Nephron (organoid): ENCODE data around the gene SUPT5H.

Source experiments
- H3K27ac Mint-ChIP-seq, 3 experiments: 2 replicates each; pipeline ENCODE4 v1.8.0; 2020; ENCODE audit warnings: mixed read lengths in 3 of 3, mild to moderate bottlenecking in 2 of 3, moderate library complexity in 1 of 3
- H3K27me3 Mint-ChIP-seq: 2 replicates; pipeline ENCODE4 v1.8.0; 2021; ENCODE audit warnings: low read depth, mild to moderate bottlenecking, moderate library complexity, mixed read lengths
- H3K36me3 Mint-ChIP-seq: 2 replicates; pipeline ENCODE4 v1.8.0; 2020; ENCODE audit warnings: low read depth, mixed read lengths
- H3K4me1 Mint-ChIP-seq: 2 replicates; pipeline ENCODE4 v1.8.0; 2020; ENCODE audit warnings: mixed read lengths
- H3K4me3 Mint-ChIP-seq, 3 experiments: 2 replicates each; pipeline ENCODE4 v1.8.0; 2020; ENCODE audit warnings: mild to moderate bottlenecking in 3 of 3, mixed read lengths in 3 of 3, moderate library complexity in 2 of 3
- H3K9me3 Mint-ChIP-seq: 2 replicates; pipeline ENCODE4 v1.8.0; 2020; ENCODE audit warnings: mixed read lengths
- TF ChIP-seq, protein P1 (sequence below), 3 experiments: fragments of 200-600 bp; sonication (generic); IDR thresholded peaks; one replicate each; pipeline ENCODE4 v1.5.0; 2021; ENCODE audit warnings: antibody characterized with exemption in 3 of 3; ENCODE audit not compliant: unreplicated experiment in 3 of 3

SUPT5H gene

DNA sequence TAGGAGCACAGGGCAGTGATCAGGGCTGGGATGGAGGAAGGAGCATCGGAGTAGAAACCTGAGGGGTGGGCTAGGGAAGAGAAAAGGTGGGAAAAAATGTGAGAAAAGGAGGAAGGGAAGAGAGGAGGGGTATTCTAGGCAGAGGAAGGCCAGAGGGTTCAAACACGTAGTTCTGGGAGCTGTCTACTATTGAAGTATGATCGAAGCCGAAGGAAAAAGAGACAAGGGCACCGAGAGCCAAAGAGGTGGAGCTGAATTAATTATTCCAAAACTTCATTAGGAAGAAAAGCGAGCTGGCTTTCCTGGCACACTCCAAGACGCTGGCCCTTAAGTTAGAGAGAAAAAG, 61.2 kb downstream of the SUPT5H start:
- peaks cover 6% of the 10 kb centered on the region for H3K4me1 Mint-ChIP-seq
- no peaks in the 10 kb centered on the region for H3K36me3 Mint-ChIP-seq
- no peak overlapping the region for H3K27ac Mint-ChIP-seq
- peak overlapping the region; percentile 57 to 74 (median 64) for H3K4me3 Mint-ChIP-seq
- H3K27me3 Mint-ChIP-seq = peaks cover 65% of the 10 kb centered on the region
- TF ChIP-seq, protein P1, sequence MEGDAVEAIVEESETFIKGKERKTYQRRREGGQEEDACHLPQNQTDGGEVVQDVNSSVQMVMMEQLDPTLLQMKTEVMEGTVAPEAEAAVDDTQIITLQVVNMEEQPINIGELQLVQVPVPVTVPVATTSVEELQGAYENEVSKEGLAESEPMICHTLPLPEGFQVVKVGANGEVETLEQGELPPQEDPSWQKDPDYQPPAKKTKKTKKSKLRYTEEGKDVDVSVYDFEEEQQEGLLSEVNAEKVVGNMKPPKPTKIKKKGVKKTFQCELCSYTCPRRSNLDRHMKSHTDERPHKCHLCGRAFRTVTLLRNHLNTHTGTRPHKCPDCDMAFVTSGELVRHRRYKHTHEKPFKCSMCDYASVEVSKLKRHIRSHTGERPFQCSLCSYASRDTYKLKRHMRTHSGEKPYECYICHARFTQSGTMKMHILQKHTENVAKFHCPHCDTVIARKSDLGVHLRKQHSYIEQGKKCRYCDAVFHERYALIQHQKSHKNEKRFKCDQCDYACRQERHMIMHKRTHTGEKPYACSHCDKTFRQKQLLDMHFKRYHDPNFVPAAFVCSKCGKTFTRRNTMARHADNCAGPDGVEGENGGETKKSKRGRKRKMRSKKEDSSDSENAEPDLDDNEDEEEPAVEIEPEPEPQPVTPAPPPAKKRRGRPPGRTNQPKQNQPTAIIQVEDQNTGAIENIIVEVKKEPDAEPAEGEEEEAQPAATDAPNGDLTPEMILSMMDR (IDR thresholded peaks at IDR 0.05; ENCODE audit: unreplicated experiment in 3 of 3) = no peak
- no peaks in the 10 kb centered on the region for H3K9me3 Mint-ChIP-seq

DNA sequence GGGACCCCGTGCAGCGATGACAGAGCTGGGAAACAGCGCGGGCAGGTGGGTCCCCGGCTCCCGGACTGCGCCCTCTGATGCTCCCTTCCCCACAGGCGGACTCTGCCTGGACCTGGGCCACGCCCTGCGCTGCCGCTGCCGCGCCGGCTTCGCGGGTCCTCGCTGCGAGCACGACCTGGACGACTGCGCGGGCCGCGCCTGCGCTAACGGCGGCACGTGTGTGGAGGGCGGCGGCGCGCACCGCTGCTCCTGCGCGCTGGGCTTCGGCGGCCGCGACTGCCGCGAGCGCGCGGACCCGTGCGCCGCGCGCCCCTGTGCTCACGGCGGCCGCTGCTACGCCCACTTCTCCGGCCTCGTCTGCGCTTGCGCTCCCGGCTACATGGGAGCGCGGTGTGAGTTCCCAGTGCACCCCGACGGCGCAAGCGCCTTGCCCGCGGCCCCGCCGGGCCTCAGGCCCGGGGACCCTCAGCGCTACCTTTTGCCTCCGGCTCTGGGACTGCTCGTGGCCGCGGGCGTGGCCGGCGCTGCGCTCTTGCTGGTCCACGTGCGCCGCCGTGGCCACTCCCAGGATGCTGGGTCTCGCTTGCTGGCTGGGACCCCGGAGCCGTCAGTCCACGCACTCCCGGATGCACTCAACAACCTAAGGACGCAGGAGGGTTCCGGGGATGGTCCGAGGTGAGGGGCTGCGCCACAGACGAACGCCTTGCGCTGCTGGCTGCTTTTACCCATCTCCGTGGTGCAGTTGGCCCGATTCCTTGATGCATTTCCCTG, 61.7 kb downstream of the SUPT5H start:
- Mint-ChIP-seq H3K9me3 (no peaks in the 10 kb centered on the region), H3K27me3 (peaks cover 63% of the 10 kb centered on the region), H3K4me3 (peak overlapping the region; percentile 74 to 83 (median 82)), H3K4me1 (peaks cover 6% of the 10 kb centered on the region), H3K36me3 (no peaks in the 10 kb centered on the region), H3K27ac (no peak overlapping the region)
- TF ChIP-seq, protein P1 (IDR thresholded peaks at IDR 0.05; ENCODE audit: unreplicated experiment in 3 of 3) = no peak

DNA sequence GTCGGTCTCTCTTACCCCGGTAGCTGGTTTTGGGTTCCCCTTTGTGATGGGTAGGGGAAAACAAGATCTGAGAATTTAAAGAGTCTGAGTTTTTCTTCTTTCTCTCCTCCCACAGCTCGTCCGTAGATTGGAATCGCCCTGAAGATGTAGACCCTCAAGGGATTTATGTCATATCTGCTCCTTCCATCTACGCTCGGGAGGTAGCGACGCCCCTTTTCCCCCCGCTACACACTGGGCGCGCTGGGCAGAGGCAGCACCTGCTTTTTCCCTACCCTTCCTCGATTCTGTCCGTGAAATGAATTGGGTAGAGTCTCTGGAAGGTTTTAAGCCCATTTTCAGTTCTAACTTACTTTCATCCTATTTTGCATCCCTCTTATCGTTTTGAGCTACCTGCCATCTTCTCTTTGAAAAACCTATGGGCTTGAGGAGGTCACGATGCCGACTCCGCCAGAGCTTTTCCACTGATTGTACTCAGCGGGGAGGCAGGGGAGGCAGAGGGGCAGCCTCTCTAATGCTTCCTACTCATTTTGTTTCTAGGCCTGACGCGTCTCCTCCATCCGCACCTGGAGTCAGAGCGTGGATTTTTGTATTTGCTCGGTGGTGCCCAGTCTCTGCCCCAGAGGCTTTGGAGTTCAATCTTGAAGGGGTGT, 62.5 kb downstream of the SUPT5H start:
- peak overlapping the region in 1 of 3 experiments; percentile 24 for H3K27ac Mint-ChIP-seq
- H3K36me3 Mint-ChIP-seq = no peaks in the 10 kb centered on the region

DNA sequence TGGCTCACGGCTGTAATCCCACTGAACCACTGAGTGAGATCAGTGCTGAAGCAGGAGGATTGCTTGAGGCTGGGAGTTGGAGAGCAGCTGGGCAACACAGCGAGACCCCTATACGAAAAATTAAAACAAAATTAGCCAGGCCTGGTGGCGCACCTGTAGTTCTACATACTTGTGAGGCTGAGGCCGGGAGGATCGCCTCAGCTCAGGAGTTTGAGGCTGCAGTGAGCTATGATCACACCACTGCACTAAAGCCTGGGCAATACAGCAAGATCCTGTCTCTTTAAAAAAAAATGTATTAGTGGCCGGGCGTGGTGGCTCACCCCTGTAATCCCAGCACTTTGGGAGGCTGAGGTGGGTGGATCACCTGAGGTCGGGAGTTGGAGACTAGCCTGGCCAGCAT, 63.2 kb downstream of the SUPT5H start:
- Mint-ChIP-seq H3K4me1 (peaks cover 6% of the 10 kb centered on the region), H3K36me3 (no peaks in the 10 kb centered on the region), H3K27me3 (peaks cover 70% of the 10 kb centered on the region), H3K27ac (no peak overlapping the region), H3K9me3 (no peaks in the 10 kb centered on the region), H3K4me3 (peak overlapping the region in 2 of 3 experiments; percentile 14 to 73)
- TF ChIP-seq, protein P1 (IDR thresholded peaks at IDR 0.05; ENCODE audit: unreplicated experiment in 3 of 3) = no peak

More for the DNA sequence above, 62.5 kb downstream of the SUPT5H start:
- peaks cover 6% of the 10 kb centered on the region for H3K4me1 Mint-ChIP-seq
- peak overlapping the region; percentile 73 to 83 (median 82) for H3K4me3 Mint-ChIP-seq
- TF ChIP-seq, protein P1 (IDR thresholded peaks at IDR 0.05; ENCODE audit: unreplicated experiment in 3 of 3) = no peak
- peaks cover 70% of the 10 kb centered on the region for H3K27me3 Mint-ChIP-seq
- no peaks in the 10 kb centered on the region for H3K9me3 Mint-ChIP-seq

DNA sequence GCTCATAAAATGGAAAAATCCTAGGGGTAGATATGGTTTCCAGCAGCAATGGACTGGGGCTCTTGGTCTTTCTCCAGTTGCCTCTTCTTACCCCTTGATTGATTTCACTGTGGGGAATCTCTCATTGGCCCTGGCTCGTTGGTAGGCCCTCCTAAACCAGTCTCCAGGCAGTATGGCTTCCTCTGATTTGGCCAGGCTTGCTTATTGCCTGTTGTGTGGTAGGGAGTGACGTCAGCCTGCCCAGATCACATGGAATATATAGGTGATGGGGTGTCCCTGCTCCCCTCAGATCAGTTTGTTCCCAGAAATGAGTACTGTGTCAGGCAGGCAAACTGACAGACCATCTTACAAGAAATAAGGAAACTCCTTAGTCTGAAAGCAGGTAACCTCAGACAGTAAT, 63.9 kb downstream of the SUPT5H start:
- H3K27ac Mint-ChIP-seq = no peak overlapping the region
- H3K4me1 Mint-ChIP-seq = peaks cover 6% of the 10 kb centered on the region
- no peaks in the 10 kb centered on the region for H3K9me3 Mint-ChIP-seq
- H3K4me3 Mint-ChIP-seq = peak overlapping the region; percentile 15 to 60 (median 31)
- TF ChIP-seq, protein P1 (IDR thresholded peaks at IDR 0.05; ENCODE audit: unreplicated experiment in 3 of 3) = no peak
- H3K27me3 Mint-ChIP-seq = peaks cover 70% of the 10 kb centered on the region
- no peaks in the 10 kb centered on the region for H3K36me3 Mint-ChIP-seq
